K562 (cell line): ENCODE data around the gene IPO9. TPM values are rescaled to one million over a fixed set of nuclear protein-coding genes. Genes with fewer than 3 reads are reported as not detected.
A peak's percentile ranks its signal among the peaks of the same experiment; 100 is the strongest.

Source experiments
- ATAC-seq: fragments of 200-7000 bp; cut with Tn5 transposase; 3 replicates; pipeline ENCODE4 v1.9.1; 2020; ENCODE audit warnings: moderate library complexity
- BruUV-seq: library from RNA; stranded (reverse); fragments of 400-500 nt; replicated peaks from 2 replicates; lab custom pipeline; 2021; lab: Mats Ljungman, UMichigan
- CTCF ChIA-PET: fragments of 300-600 bp; formaldehyde crosslinking; extraction: SDS; loops from one replicate; lab custom pipeline; 2021; ENCODE audit warnings: low intra/inter-chr PET ratio; lab: Yijun Ruan, JAX
- POLR2A ChIA-PET: fragments of 300-600, 350-650 bp; sonication (Branson Sonifier 250); formaldehyde crosslinking; extraction: SDS; loops from one replicate; lab custom pipeline; 2021; ENCODE audit warnings: antibody characterized with exemption, inconsistent platforms; lab: Yijun Ruan, JAX
- DNase-seq, 4 experiments: peaks; one replicate each; pipeline versions ENCODE4 v3.0.0 to v3.0.0-alpha.2; 2011 to 2018; ENCODE audit warnings: low spot score in 3 of 4, mixed read lengths in 3 of 4; ENCODE audit errors: extremely low read depth in 1 of 4
- FAIRE-seq: peaks from 2 replicates; lab custom pipeline; 2011; peaks lifted over from hg19 to GRCh38; lab: Jason Lieb, UNC
- H2AFZ ChIP-seq: 2 replicates; pipeline ENCODE4 v1.6.0; 2011; ENCODE audit warnings: low read depth, low read length, control low read depth, inconsistent platforms
- H3K27ac ChIP-seq: fragments of 200-600 bp; 3 replicates; pipeline ENCODE4 v1.8.0; 2011; ENCODE audit warnings: low read depth, mild to moderate bottlenecking, control low read depth, inconsistent platforms, low read length, moderate library complexity, mixed read lengths; ENCODE audit errors: extremely low read depth
- H3K27me3 ChIP-seq, 2 experiments: fragments of 300-600 bp in 1 of 2; 2 replicates in 1 of 2; 3 replicates in 1 of 2; pipeline versions ENCODE4 v1.6.0 to v1.8.0; 2011; ENCODE audit warnings: inconsistent platforms in 2 of 2, low read length in 2 of 2, mild to moderate bottlenecking in 1 of 2, mixed read lengths in 1 of 2, moderate library complexity in 1 of 2; ENCODE audit not compliant: control insufficient read depth in 2 of 2, insufficient read depth in 2 of 2
- H3K36me3 ChIP-seq: fragments of 300-600 bp; 3 replicates; pipeline ENCODE4 v1.8.0; 2011; ENCODE audit warnings: mild to moderate bottlenecking, low read length, inconsistent platforms; ENCODE audit not compliant: control insufficient read depth, insufficient read depth
- H3K4me1 ChIP-seq, 2 experiments: fragments of 200-600 bp in 1 of 2; replicated peaks in 1 of 2; 2 replicates in 1 of 2; 3 replicates in 1 of 2; pipeline versions ENCODE4 v1.5.1 to v1.8.0; 2011; ENCODE audit warnings: inconsistent platforms in 2 of 2, low read length in 2 of 2, mild to moderate bottlenecking in 1 of 2, mixed read lengths in 1 of 2, moderate library complexity in 1 of 2; ENCODE audit not compliant: control insufficient read depth in 2 of 2, insufficient read depth in 2 of 2
- H3K4me2 ChIP-seq: 2 replicates; pipeline ENCODE4 v1.6.1; 2011; ENCODE audit warnings: low read length, control low read depth, inconsistent platforms, mixed read lengths; ENCODE audit not compliant: insufficient read depth
- H3K4me3 ChIP-seq: fragments of 200-600 bp; sonication (generic), shearing (Covaris generic); 2 replicates; pipeline ENCODE4 v1.5.1; 2016; ENCODE audit warnings: control low read depth, inconsistent platforms
- H3K79me2 ChIP-seq: fragments of 200-600 bp; 3 replicates; pipeline ENCODE4 v1.8.0; 2011; ENCODE audit warnings: low read length, inconsistent platforms; ENCODE audit not compliant: control insufficient read depth, insufficient read depth
- H3K9ac ChIP-seq, 2 experiments: 2 replicates each; pipeline versions ENCODE4 v1.6.0 to v1.6.1; 2011; ENCODE audit warnings: low read depth in 2 of 2, low read length in 2 of 2, control low read depth in 1 of 2, inconsistent platforms in 1 of 2, mild to moderate bottlenecking in 1 of 2, mixed read lengths in 1 of 2; ENCODE audit not compliant: insufficient read depth in 1 of 2
- H3K9me1 ChIP-seq: one replicate; pipeline ENCODE4 v1.6.0; 2011; ENCODE audit warnings: inconsistent platforms, mild to moderate bottlenecking, low read length, moderate library complexity; ENCODE audit not compliant: control insufficient read depth, insufficient read depth
- H3K9me3 ChIP-seq: replicated peaks from 2 replicates; pipeline ENCODE4 v1.5.1; 2011; ENCODE audit warnings: low read depth, low read length, inconsistent platforms; ENCODE audit not compliant: control insufficient read depth, insufficient read depth
- H4K20me1 ChIP-seq: replicated peaks from 2 replicates; pipeline ENCODE4 v1.6.1; 2011; ENCODE audit warnings: low read length, inconsistent platforms, mixed read lengths; ENCODE audit not compliant: control insufficient read depth, insufficient read depth
- ARID1B ChIP-seq: fragments of 450-650 bp; IDR thresholded peaks from 2 replicates; pipeline ENCODE4 v1.6.1; 2016; ENCODE audit warnings: antibody characterized with exemption, mild to moderate bottlenecking, inconsistent platforms
- ATF7 ChIP-seq: fragments of 450-650 bp; IDR thresholded peaks from 2 replicates; pipeline ENCODE4 v1.7.1; 2014; ENCODE audit warnings: mild to moderate bottlenecking, moderate library complexity
- BACH1 ChIP-seq: fragments of 200-800 bp; sonication (Bioruptor generic); IDR thresholded peaks from 2 replicates; pipeline ENCODE4 v1.6.1; 2016; ENCODE audit warnings: missing genetic modification characterization, missing compliant biosample characterization
- CBFA2T3 ChIP-seq: fragments of 450-650 bp; IDR thresholded peaks from 2 replicates; pipeline ENCODE4 v1.6.1; 2017
- CTBP1 ChIP-seq: fragments of 450-650 bp; IDR thresholded peaks from 2 replicates; pipeline ENCODE4 v1.6.1; 2016; ENCODE audit warnings: borderline replicate concordance
- DPF2 ChIP-seq: fragments of 450-650 bp; IDR thresholded peaks from 2 replicates; pipeline ENCODE4 v1.6.1; 2016
- E2F3 ChIP-seq: fragments of 250-450 bp; sonication (Bioruptor Pico); IDR thresholded peaks from 2 replicates; pipeline ENCODE4 v1.4.0; 2020; ENCODE audit warnings: mild to moderate bottlenecking
- EP300 ChIP-seq: IDR thresholded peaks from 2 replicates; pipeline ENCODE4 v1.6.1; 2012; ENCODE audit warnings: low read length, improper control_type of control experiment
- ETV5 ChIP-seq: sonication (generic); formaldehyde crosslinking; IDR thresholded peaks from 2 replicates; pipeline ENCODE4 v1.4.0; 2020; ENCODE audit warnings: low read depth, mild to moderate bottlenecking, missing genetic modification reagents
- FOSL1 ChIP-seq: fragments of 200-800 bp; sonication (Bioruptor generic); conservative IDR thresholded peaks from 2 replicates; pipeline ENCODE4 v1.6.1; 2016; ENCODE audit warnings: missing genetic modification characterization, missing compliant biosample characterization
- JUN ChIP-seq, 2 experiments: sonication (generic) in 1 of 2; formaldehyde crosslinking in 1 of 2; IDR thresholded peaks; 2 replicates each; pipeline versions ENCODE4 v1.6.1 to v1.8.0; 2012 to 2022; ENCODE audit warnings: borderline replicate concordance in 2 of 2, mild to moderate bottlenecking in 2 of 2, improper control_type of control experiment in 1 of 2, low read depth in 1 of 2, low read length in 1 of 2, missing genetic modification reagents in 1 of 2
- JUND ChIP-seq, 2 experiments: IDR thresholded peaks; 2 replicates in 1 of 2; 3 replicates in 1 of 2; pipeline ENCODE4 v1.6.1; 2011; ENCODE audit warnings: borderline replicate concordance in 2 of 2, low read depth in 2 of 2, low read length in 2 of 2, improper control_type of control experiment in 1 of 2, missing biosample characterization in 1 of 2, missing genetic modification characterization in 1 of 2, missing genetic modification reagents in 1 of 2
- MAFG ChIP-seq: fragments of 450-650 bp; conservative IDR thresholded peaks from 2 replicates; pipeline ENCODE4 v1.6.1; 2016; ENCODE audit warnings: missing genetic modification characterization, missing compliant biosample characterization
- MTA3 ChIP-seq: fragments of 450-650 bp; formaldehyde crosslinking; IDR thresholded peaks from 2 replicates; pipeline ENCODE4 v1.6.1; 2017; ENCODE audit warnings: mild to moderate bottlenecking, borderline replicate concordance
- NFE2 ChIP-seq: IDR thresholded peaks from 2 replicates; pipeline ENCODE4 v1.6.1; 2014; ENCODE audit warnings: antibody characterized with exemption, low read depth
- RBFOX2 ChIP-seq: fragments of 200-400 bp; formaldehyde crosslinking; IDR thresholded peaks from 2 replicates; pipeline ENCODE4 v1.6.1; 2017; ENCODE audit warnings: low read depth, mild to moderate bottlenecking, low read length, moderate library complexity
- SMARCE1 ChIP-seq: fragments of 450-650 bp; IDR thresholded peaks from 2 replicates; pipeline ENCODE4 v1.7.1; 2016; ENCODE audit warnings: mild to moderate bottlenecking
- SRF ChIP-seq, 2 experiments: fragments of 250-450, 450-650 bp in 1 of 2; sonication (Bioruptor Pico) in 1 of 2; sonication (generic) in 1 of 2; formaldehyde crosslinking; IDR thresholded peaks; 2 replicates each; pipeline versions ENCODE4 v1.5.0 to v1.5.1; 2020 to 2022; ENCODE audit warnings: mild to moderate bottlenecking in 1 of 2, missing genetic modification reagents in 1 of 2
- TAL1 ChIP-seq: fragments of 450-650 bp; IDR thresholded peaks from 2 replicates; pipeline ENCODE4 v1.6.1; 2016; ENCODE audit warnings: mild to moderate bottlenecking
- ZNF263 ChIP-seq: sonication (generic); formaldehyde crosslinking; IDR thresholded peaks from 2 replicates; pipeline ENCODE4 v1.8.0; 2022; ENCODE audit warnings: mild to moderate bottlenecking, missing genetic modification reagents, borderline replicate concordance
- WGBS: fragments of 100-300 bp; shearing (Covaris generic); methylation state at CpG from one replicate; pipeline ENCODE4 v1.1.6; 2016; ENCODE audit warnings: low coverage, mixed read lengths; ENCODE audit not compliant: insufficient coverage; ENCODE audit errors: missing lambda C conversion rate; 5-methylcytosine and 5-hydroxymethylcytosine counted together
- in situ Hi-C: fragments of 300-500 bp; cut with MboI; formaldehyde crosslinking; loops from 4 replicates; pipeline ENCODE4 v1.15.0; 2018; ENCODE audit warnings: inconsistent platforms, mixed read lengths
- intact Hi-C: fragments of 100-400 bp; cut with micrococcal nuclease; formaldehyde crosslinking; loops from 2 replicates; pipeline ENCODE4 v1.14.2; 2022
- polyA plus RNA-seq, 8 experiments: library from polyadenylated mRNA; depleted of rRNA in 4 of 8; stranded (reverse) in 5 of 8; unstranded in 3 of 8; fragments of >200 nt; fragmentation: Nextera tagmentation in 2 of 8; fragmentation: Illumina TruSeq in 1 of 8; extraction: Ambion mirVana in 2 of 8; extraction: Trizol in 1 of 8; gene quantifications; 2 replicates each; pipeline versions ENCODE4 v1.2.1 to v1.2.3, GENCODE V29; 2011 to 2014; ENCODE audit warnings: inconsistent platforms in 1 of 8, missing spikeins in 1 of 8
- total RNA-seq, 7 experiments: library from RNA; depleted of rRNA in 6 of 7; stranded (reverse); fragments of >200 nt in 6 of 7; fragmentation: Illumina TruSeq in 2 of 7; extraction: Trizol in 2 of 7; gene quantifications; 2 replicates each; pipeline versions ENCODE4 v1.2.1 to v1.2.3, GENCODE V29; 2011 to 2021; ENCODE audit warnings: low replicate concordance in 1 of 7
- TF ChIP-seq, protein P1 (sequence below): sonication (generic); formaldehyde crosslinking; IDR thresholded peaks from 2 replicates; pipeline ENCODE4 v1.9.0; 2022; ENCODE audit warnings: mild to moderate bottlenecking, missing genetic modification reagents
- TF ChIP-seq, protein P2 (sequence below): fragments of 450-650 bp; formaldehyde crosslinking; IDR thresholded peaks from 2 replicates; pipeline ENCODE4 v1.4.0; 2022; ENCODE audit warnings: mild to moderate bottlenecking, moderate library complexity

Gene IPO9
- total and polyA plus RNA-seq, 9 of the 15 experiments (the other 6 are each of a cell fraction or from before 2014, with no cell fraction given), result 27.9 to 78.6 (median 43.9) TPM

- no peaks in the 10 kb centered on the region for H3K79me2 ChIP-seq
- H3K9me3 ChIP-seq, result no peaks in the 10 kb centered on the region
- no peaks in the 10 kb centered on the region for H3K9me1 ChIP-seq
- in situ Hi-C loops (no loop called here), intact Hi-C loops (no loop called here)
- no peaks in the 10 kb centered on the region for H3K36me3 ChIP-seq
- H3K4me1 ChIP-seq, result peaks cover 48 to 55% of the 10 kb centered on the region in 2 experiments
- ChIA-PET POLR2A (interaction anchor here (0.6 to 2.0 kb wide), 7 partner anchors 10 to 167 kb away, joined by 3 to 12 read pairs (median 3); partner anchors contain the start of gene RNPEP), CTCF (interaction anchor here (0.6 kb wide), 1 partner anchor 10 kb away, joined by 5 read pairs; no protein-coding TSS in a partner anchor)
- FAIRE-seq (peak; percentile 88), ATAC-seq (peak; percentile 76), DNase-seq (peak; percentile 84 to 89 (median 86))
- H4K20me1 ChIP-seq, result no peaks in the 10 kb centered on the region
- peak overlapping the region; percentile 67 for H2AFZ ChIP-seq
- peak overlapping the region; percentile 45 for H3K4me2 ChIP-seq
- H3K9ac ChIP-seq, result peak overlapping the region; percentile 21 to 36; a peak in 2 of 4 replicates
- peak overlapping the region; percentile 32; the same call in 1 of the 3 replicates for H3K27ac ChIP-seq
- no TSS peak for BruUV-seq
- H3K4me3 ChIP-seq, result no peak overlapping the region
- 35% methylated on average over 6 of the region's 6 CpGs for WGBS
- 0 out of 5 replicates have a peak, but pooled peaks cover 0 to 4% of the 10 kb centered on the region in 2 experiments for H3K27me3 ChIP-seq
- TF ChIP-seq TAL1, result 0 out of 2 replicates have a peak, but pooled peaks have one; percentile 17
- TF ChIP-seq RBFOX2, result no peak
- peak; percentile 33; the same call in 1 of the 2 replicates for TF ChIP-seq CTBP1
- TF ChIP-seq, protein P1, sequence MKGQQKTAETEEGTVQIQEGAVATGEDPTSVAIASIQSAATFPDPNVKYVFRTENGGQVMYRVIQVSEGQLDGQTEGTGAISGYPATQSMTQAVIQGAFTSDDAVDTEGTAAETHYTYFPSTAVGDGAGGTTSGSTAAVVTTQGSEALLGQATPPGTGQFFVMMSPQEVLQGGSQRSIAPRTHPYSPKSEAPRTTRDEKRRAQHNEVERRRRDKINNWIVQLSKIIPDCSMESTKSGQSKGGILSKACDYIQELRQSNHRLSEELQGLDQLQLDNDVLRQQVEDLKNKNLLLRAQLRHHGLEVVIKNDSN (CRISPR knock-in tag), result no peak
- peak; percentile 58; the same call in 1 of the 2 replicates for TF ChIP-seq MTA3
- TF ChIP-seq, protein P2, sequence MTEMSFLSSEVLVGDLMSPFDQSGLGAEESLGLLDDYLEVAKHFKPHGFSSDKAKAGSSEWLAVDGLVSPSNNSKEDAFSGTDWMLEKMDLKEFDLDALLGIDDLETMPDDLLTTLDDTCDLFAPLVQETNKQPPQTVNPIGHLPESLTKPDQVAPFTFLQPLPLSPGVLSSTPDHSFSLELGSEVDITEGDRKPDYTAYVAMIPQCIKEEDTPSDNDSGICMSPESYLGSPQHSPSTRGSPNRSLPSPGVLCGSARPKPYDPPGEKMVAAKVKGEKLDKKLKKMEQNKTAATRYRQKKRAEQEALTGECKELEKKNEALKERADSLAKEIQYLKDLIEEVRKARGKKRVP (CRISPR knock-in tag), result peak; percentile 37; the same call in 1 of the 2 replicates
- no peak for TF ChIP-seq ATF7
- peak; percentile 95 for TF ChIP-seq NFE2
- TF ChIP-seq ETV5 (CRISPR knock-in tag), result 0 out of 2 replicates have a peak, but pooled peaks have one; percentile 22
- TF ChIP-seq SRF (CRISPR knock-in tag; IDR thresholded peaks at IDR 0.05), result peak in 1 of 2 experiments; percentile 31; a peak in 1 of 4 replicates
- peak; percentile 37 for TF ChIP-seq CBFA2T3
- peak; percentile 92 for TF ChIP-seq ZNF263 (CRISPR knock-in tag)
- peak; percentile 78 for TF ChIP-seq DPF2
- peak; percentile 72 for TF ChIP-seq SMARCE1
- TF ChIP-seq JUN (IDR thresholded peaks at IDR 0.05; ENCODE audit: borderline replicate concordance, low read depth, low read length), result peak; percentile 55; the same call in 1 of the 2 replicates
- TF ChIP-seq JUN (CRISPR knock-in tag; IDR thresholded peaks at IDR 0.05; ENCODE audit: borderline replicate concordance), result no peak
- no peak for TF ChIP-seq E2F3 (CRISPR knock-in tag)
- peak; percentile 73 for TF ChIP-seq FOSL1 (tag)
- peak; percentile 87 for TF ChIP-seq JUND (IDR thresholded peaks at IDR 0.05; ENCODE audit: borderline replicate concordance, low read depth, low read length)
- peak; percentile 70; the same call in 2 of the 3 replicates for TF ChIP-seq JUND (tag; IDR thresholded peaks at IDR 0.05; ENCODE audit: borderline replicate concordance, low read depth, low read length)
- peak; percentile 77 for TF ChIP-seq MAFG (tag)
- peak; percentile 38; the same call in 1 of the 2 replicates for TF ChIP-seq EP300
- peak; percentile 57; the same call in 1 of the 2 replicates for TF ChIP-seq ARID1B
- peak; percentile 52; the same call in 1 of the 2 replicates for TF ChIP-seq BACH1 (tag)
Observed at GRCh38 chr1:201885531-201886075, 56.6 kb downstream of the IPO9 start.
